ENCODE results near the gene CDH13. TPM values are rescaled to one million over a fixed set of nuclear protein-coding genes. Genes with fewer than 3 reads are reported as not detected.

The CDH13 gene
- total and polyA plus RNA-seq, 2 donors (not counting 3 experiments of a cell fraction or from before 2014, with no cell fraction given), result 96.6 to 124 TPM

DNA sequence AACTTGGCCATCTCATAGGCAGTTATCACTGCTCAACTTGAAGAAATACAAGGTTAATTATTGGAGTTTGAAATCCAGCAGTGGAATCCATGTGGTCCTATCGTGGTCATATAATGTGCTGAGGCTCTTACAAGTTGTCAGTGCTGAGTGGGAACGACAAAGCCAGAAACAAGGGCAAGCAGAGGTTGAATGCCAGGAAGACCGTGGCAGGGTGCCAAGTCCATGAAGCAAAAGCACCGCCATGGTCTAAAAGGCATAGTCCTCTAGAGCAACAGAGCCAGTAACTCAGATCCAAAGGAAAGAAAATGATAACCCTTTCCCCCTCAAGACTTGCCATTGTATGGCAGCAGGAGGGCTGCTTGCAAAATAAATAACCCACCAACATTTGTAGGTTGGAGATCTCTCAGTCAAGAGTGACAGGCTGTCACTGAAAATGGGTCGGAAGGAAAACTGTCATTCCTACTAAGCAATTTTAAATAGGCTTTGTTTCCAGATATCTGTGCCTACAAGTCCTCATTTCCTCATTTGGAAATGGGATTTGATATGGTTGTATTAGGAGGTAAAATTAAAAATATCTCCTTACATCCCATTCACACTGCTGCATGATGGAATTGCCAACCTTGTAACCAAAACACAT lies 1144.7 kb downstream of the CDH13 start:
- POLR2A ChIA-PET, result no interaction called here
- TF ChIP-seq FOS (IDR thresholded peaks at IDR 0.05; ENCODE audit: borderline replicate concordance, insufficient read depth, low read length), result no peak
- DNase-seq (ENCODE audit: low read depth, low spot score), result peak; percentile 78
- Histone ChIP-seq H3K4me2 (ENCODE audit: insufficient read depth, low read length) (no peak overlapping the region), H3K79me2 (ENCODE audit: control insufficient read depth, insufficient read depth, low read length) (no peaks in the 10 kb centered on the region), H3K4me3 (replicated peaks in 1 of 3; ENCODE audit: insufficient read depth in 1 of 3, low read depth in 1 of 3, low read length in 3 of 3) (no peak overlapping the region), H3K9me1 (replicated peaks; ENCODE audit: control insufficient read depth, extremely low read depth, insufficient read depth, low read length) (no peaks in the 10 kb centered on the region), H2AFZ (ENCODE audit: low read depth, low read length) (no peak overlapping the region), H3K9ac (replicated peaks; ENCODE audit: extremely low read depth, insufficient read depth, low read length) (no peak overlapping the region), H3K9me3 (replicated peaks; ENCODE audit: control insufficient read depth, insufficient read depth, low read length) (no peaks in the 10 kb centered on the region), H3K27ac (ENCODE audit: insufficient read depth, low read depth, low read length) (no peak overlapping the region), H4K20me1 (replicated peaks; ENCODE audit: control insufficient read depth, extremely low read depth, insufficient read depth, low read length) (no peaks in the 10 kb centered on the region), H3K4me1 (ENCODE audit: control insufficient read depth, extremely low read depth, insufficient read depth, low read length) (peaks cover 12% of the 10 kb centered on the region), H3K36me3 (ENCODE audit: control insufficient read depth in 2 of 2, extremely low read depth in 1 of 2, insufficient read depth in 2 of 2, low read length in 2 of 2) (no peaks in the 10 kb centered on the region), H3K27me3 (ENCODE audit: control insufficient read depth in 2 of 2, insufficient read depth in 2 of 2, low read length in 2 of 2) (no peaks in the 10 kb centered on the region)
- CTCF ChIA-PET, result no interaction called here
- intact Hi-C loops (cut with micrococcal nuclease) (no loop called here), dilution Hi-C loops (cut with MboI; ENCODE audit: extremely low pct_ligation_motif_present, low sequenced_read_pairs) (no loop called here)
- no peak for FAIRE-seq
- no TSS peak for BruUV-seq (replicated peaks)

DNA sequence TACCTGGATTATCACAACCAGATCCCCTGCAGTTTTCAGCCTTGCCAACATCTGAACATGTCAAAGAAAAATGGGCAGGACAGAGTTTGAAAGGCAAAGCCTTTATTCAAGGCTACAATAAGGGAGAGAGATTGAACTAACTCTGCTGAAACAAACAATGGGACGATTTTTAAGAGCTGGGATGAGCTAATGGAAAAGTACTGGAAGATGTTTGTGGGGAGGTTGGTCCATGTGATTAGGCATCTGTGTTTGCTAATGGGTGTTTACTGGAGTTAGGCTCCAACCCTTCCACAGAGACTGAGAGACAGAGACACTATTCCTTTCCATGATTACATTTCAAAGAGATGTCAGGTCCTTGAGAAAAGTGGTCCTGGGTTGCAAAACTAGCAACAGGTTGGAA lies 1146.0 kb downstream of the CDH13 start:
- Histone ChIP-seq H3K9me3 (replicated peaks; ENCODE audit: control insufficient read depth, insufficient read depth, low read length) (no peaks in the 10 kb centered on the region), H3K36me3 (ENCODE audit: control insufficient read depth in 2 of 2, extremely low read depth in 1 of 2, insufficient read depth in 2 of 2, low read length in 2 of 2) (no peaks in the 10 kb centered on the region), H3K9ac (replicated peaks; ENCODE audit: extremely low read depth, insufficient read depth, low read length) (no peak overlapping the region), H3K4me3 (replicated peaks in 1 of 3; ENCODE audit: insufficient read depth in 1 of 3, low read depth in 1 of 3, low read length in 3 of 3) (no peak overlapping the region), H3K79me2 (ENCODE audit: control insufficient read depth, insufficient read depth, low read length) (no peaks in the 10 kb centered on the region), H2AFZ (ENCODE audit: low read depth, low read length) (no peak overlapping the region), H3K27ac (ENCODE audit: insufficient read depth, low read depth, low read length) (no peak overlapping the region), H4K20me1 (replicated peaks; ENCODE audit: control insufficient read depth, extremely low read depth, insufficient read depth, low read length) (no peaks in the 10 kb centered on the region), H3K27me3 (ENCODE audit: control insufficient read depth in 2 of 2, insufficient read depth in 2 of 2, low read length in 2 of 2) (no peaks in the 10 kb centered on the region), H3K4me2 (ENCODE audit: insufficient read depth, low read length) (no peak overlapping the region), H3K4me1 (ENCODE audit: control insufficient read depth, extremely low read depth, insufficient read depth, low read length) (peaks cover 12% of the 10 kb centered on the region), H3K9me1 (replicated peaks; ENCODE audit: control insufficient read depth, extremely low read depth, insufficient read depth, low read length) (no peaks in the 10 kb centered on the region)
- ChIA-PET POLR2A (no interaction called here), CTCF (no interaction called here)
- dilution Hi-C loops (cut with MboI; ENCODE audit: extremely low pct_ligation_motif_present, low sequenced_read_pairs) (no loop called here), intact Hi-C loops (cut with micrococcal nuclease) (no loop called here)
- no TSS peak for BruUV-seq (replicated peaks)
- no peak for DNase-seq (ENCODE audit: low read depth, low spot score)
- no peak for FAIRE-seq
- TF ChIP-seq POLR2A (IDR thresholded peaks at IDR 0.05; ENCODE audit: low read depth, low read length), result no peak
- TF ChIP-seq, protein P1, sequence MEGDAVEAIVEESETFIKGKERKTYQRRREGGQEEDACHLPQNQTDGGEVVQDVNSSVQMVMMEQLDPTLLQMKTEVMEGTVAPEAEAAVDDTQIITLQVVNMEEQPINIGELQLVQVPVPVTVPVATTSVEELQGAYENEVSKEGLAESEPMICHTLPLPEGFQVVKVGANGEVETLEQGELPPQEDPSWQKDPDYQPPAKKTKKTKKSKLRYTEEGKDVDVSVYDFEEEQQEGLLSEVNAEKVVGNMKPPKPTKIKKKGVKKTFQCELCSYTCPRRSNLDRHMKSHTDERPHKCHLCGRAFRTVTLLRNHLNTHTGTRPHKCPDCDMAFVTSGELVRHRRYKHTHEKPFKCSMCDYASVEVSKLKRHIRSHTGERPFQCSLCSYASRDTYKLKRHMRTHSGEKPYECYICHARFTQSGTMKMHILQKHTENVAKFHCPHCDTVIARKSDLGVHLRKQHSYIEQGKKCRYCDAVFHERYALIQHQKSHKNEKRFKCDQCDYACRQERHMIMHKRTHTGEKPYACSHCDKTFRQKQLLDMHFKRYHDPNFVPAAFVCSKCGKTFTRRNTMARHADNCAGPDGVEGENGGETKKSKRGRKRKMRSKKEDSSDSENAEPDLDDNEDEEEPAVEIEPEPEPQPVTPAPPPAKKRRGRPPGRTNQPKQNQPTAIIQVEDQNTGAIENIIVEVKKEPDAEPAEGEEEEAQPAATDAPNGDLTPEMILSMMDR (IDR thresholded peaks at IDR 0.05; ENCODE audit: extremely low read depth in 1 of 2, insufficient read depth in 1 of 2, low read depth in 1 of 2, low read length in 2 of 2), result no peak
- TF ChIP-seq JUN (IDR thresholded peaks at IDR 0.05; ENCODE audit: borderline replicate concordance, insufficient read depth, insufficient read length, low read depth), result no peak
- TF ChIP-seq, protein P2, sequence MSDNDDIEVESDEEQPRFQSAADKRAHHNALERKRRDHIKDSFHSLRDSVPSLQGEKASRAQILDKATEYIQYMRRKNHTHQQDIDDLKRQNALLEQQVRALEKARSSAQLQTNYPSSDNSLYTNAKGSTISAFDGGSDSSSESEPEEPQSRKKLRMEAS (IDR thresholded peaks at IDR 0.05; ENCODE audit: insufficient read depth, insufficient read length), result no peak
- TF ChIP-seq MYC (IDR thresholded peaks at IDR 0.05; ENCODE audit: low read depth, low read length), result no peak
- TF ChIP-seq GATA2 (IDR thresholded peaks at IDR 0.05; ENCODE audit: insufficient read depth, insufficient read length, low read depth, low read length), result no peak
- no peak for TF ChIP-seq EZH2 (IDR thresholded peaks at IDR 0.05; ENCODE audit: borderline replicate concordance, low read depth, low read length, severe bottlenecking)
- no peak for TF ChIP-seq FOS (IDR thresholded peaks at IDR 0.05; ENCODE audit: borderline replicate concordance, insufficient read depth, low read length)
- no peak for TF ChIP-seq POLR2AphosphoS5 (IDR thresholded peaks at IDR 0.05; ENCODE audit: insufficient read depth, low read depth, low read length)

Data from endothelial cell of umbilical vein (primary cell).